Naive thymus-derived CD8-positive, alpha-beta T cell (primary cell): ENCODE data around the gene KIF3B. TPM values are rescaled to one million over a fixed set of nuclear protein-coding genes. Genes with fewer than 3 reads are reported as not detected.
"Not testable (repeated sequence)": the region's sequence is repeated elsewhere in the genome, so short reads cannot be mapped to it uniquely, and the experiment has no call there.

ENCODE experiments used
- ATAC-seq, 2 donors: fragments of 150-1000 bp; cut with Tn5 transposase in 1 of 2; sonication (Bioruptor Pico), chemical (Tn5 transposase) in 1 of 2; 1 replicate in 1 of 2; 2 replicates in 1 of 2; pipeline ENCODE4 v1.10.0; 2021; ENCODE audit warnings: mild to moderate bottlenecking in 2 of 2, moderate library complexity in 2 of 2
- POLR2A ChIA-PET: fragments of 350-600 bp; sonication (Branson Sonifier 250); formaldehyde crosslinking; loops from one replicate; lab custom pipeline; 2021; ENCODE audit warnings: antibody characterized with exemption; lab: Charles Lee
- DNase-seq, 10 donors: peaks; one replicate each; pipeline versions ENCODE4 v3.0.0 to v3.0.0-alpha.2; 2020 to 2022
- H3K27ac Mint-ChIP-seq, 10 donors: one replicate each; pipeline ENCODE4 v1.8.0; 2020 to 2022; ENCODE audit warnings: mild to moderate bottlenecking in 10 of 10, mixed read lengths in 10 of 10, moderate library complexity in 4 of 10, inconsistent platforms in 1 of 10
- H3K27me3 Mint-ChIP-seq, 5 donors: one replicate each; pipeline ENCODE4 v1.8.0; 2021 to 2022; ENCODE audit warnings: mixed read lengths in 5 of 5
- H3K36me3 Mint-ChIP-seq, 3 donors: one replicate each; pipeline ENCODE4 v1.8.0; 2020 to 2022; ENCODE audit warnings: mixed read lengths in 3 of 3, mild to moderate bottlenecking in 2 of 3, inconsistent platforms in 1 of 3
- H3K4me1 Mint-ChIP-seq, 4 donors: one replicate each; pipeline ENCODE4 v1.8.0; 2021 to 2022; ENCODE audit warnings: mixed read lengths in 4 of 4
- H3K4me3 Mint-ChIP-seq, 10 donors: one replicate each; pipeline ENCODE4 v1.8.0; 2020 to 2022; ENCODE audit warnings: mild to moderate bottlenecking in 10 of 10, mixed read lengths in 10 of 10, moderate library complexity in 6 of 10, inconsistent platforms in 1 of 10
- H3K9me3 Mint-ChIP-seq, 9 donors: one replicate each; pipeline ENCODE4 v1.8.0; 2020 to 2022; ENCODE audit warnings: mixed read lengths in 9 of 9, mild to moderate bottlenecking in 3 of 9, inconsistent platforms in 1 of 9, moderate library complexity in 1 of 9
- polyA plus RNA-seq, 3 donors: library from polyadenylated mRNA; unstranded; fragments of 300-500 nt; fragmentation: Illumina TruSeq; gene quantifications; one replicate each; pipeline ENCODE4 v1.2.3, GENCODE V29; 2021
- total RNA-seq, 8 experiments: library from RNA in 2 of 8; stranded (reverse) in 2 of 8; gene quantifications; one replicate each; pipeline ENCODE4 v1.2.3 and lab custom pipeline; 2021 to 2026

KIF3B gene
- total and polyA plus RNA-seq, 5 experiments from 2014 or later: 2.2 to 11.4 (median 3.2) TPM

DNA sequence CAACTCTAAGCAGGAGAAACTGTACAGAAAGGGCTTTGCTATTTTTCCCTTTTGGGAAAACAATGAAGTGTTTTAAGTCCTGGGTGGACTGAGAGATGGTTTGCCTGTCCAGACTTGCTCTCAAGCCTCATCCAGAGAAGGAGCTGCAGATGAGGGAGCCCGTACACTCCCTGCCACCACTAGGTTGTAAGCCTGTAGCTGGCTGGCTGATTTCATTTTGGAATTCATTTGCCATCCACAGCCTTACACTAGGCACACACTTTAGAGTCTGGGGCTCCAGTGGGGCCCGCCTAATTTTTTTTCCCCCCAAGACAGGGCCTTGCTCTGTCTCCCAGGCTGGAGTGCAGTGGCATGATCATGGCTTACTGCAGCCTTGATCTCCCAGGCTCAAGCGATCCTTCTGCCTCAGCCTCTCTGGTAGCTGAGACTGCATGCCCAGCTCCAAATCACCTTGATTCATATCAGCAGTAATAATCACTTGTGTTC lies 41.4 kb upstream of the KIF3B start:
- H3K4me1 Mint-ChIP-seq: peaks cover 14 to 25% (median 20%) of the 10 kb centered on the region in 4 donors
- POLR2A ChIA-PET: no interaction called here
- H3K36me3 Mint-ChIP-seq: peaks cover 0 to 41% (median 13%) of the 10 kb centered on the region in 3 donors
- H3K4me3 Mint-ChIP-seq: no peak overlapping the region
- ATAC-seq (no peak), DNase-seq (no peak)
- H3K27me3 Mint-ChIP-seq: no peaks in the 10 kb centered on the region
- peak overlapping the region in 1 of 10 donors; percentile 25 for H3K27ac Mint-ChIP-seq
- H3K9me3 Mint-ChIP-seq: no peaks in the 10 kb centered on the region

- H3K9me3 Mint-ChIP-seq: no peaks in the 10 kb centered on the region
- DNase-seq (no peak), ATAC-seq (no peak)
- H3K27ac Mint-ChIP-seq: no peak overlapping the region
- POLR2A ChIA-PET: no interaction called here
- peaks cover 0 to 38% (median 13%) of the 10 kb centered on the region in 3 donors for H3K36me3 Mint-ChIP-seq
- H3K4me3 Mint-ChIP-seq: no peak overlapping the region
- peaks cover 9 to 19% (median 13%) of the 10 kb centered on the region in 4 donors for H3K4me1 Mint-ChIP-seq
- no peaks in the 10 kb centered on the region for H3K27me3 Mint-ChIP-seq
These were observed 40.6 kb upstream of the KIF3B start for GRCh38 chr20:32236819-32237218.

- Mint-ChIP-seq H3K4me1 (peaks cover 5 to 13% (median 7%) of the 10 kb centered on the region in 4 donors), H3K27ac (peak overlapping the region in 2 of 10 donors; percentile 12 to 66), H3K36me3 (peaks cover 0 to 35% (median 13%) of the 10 kb centered on the region in 3 donors), H3K9me3 (no peaks in the 10 kb centered on the region), H3K27me3 (no peaks in the 10 kb centered on the region), H3K4me3 (no peak overlapping the region)
- ATAC-seq (no peak), DNase-seq (no peak)
- POLR2A ChIA-PET: no interaction called here
These were observed 40.0 kb upstream of the KIF3B start for GRCh38 chr20:32237419-32237818.

DNA sequence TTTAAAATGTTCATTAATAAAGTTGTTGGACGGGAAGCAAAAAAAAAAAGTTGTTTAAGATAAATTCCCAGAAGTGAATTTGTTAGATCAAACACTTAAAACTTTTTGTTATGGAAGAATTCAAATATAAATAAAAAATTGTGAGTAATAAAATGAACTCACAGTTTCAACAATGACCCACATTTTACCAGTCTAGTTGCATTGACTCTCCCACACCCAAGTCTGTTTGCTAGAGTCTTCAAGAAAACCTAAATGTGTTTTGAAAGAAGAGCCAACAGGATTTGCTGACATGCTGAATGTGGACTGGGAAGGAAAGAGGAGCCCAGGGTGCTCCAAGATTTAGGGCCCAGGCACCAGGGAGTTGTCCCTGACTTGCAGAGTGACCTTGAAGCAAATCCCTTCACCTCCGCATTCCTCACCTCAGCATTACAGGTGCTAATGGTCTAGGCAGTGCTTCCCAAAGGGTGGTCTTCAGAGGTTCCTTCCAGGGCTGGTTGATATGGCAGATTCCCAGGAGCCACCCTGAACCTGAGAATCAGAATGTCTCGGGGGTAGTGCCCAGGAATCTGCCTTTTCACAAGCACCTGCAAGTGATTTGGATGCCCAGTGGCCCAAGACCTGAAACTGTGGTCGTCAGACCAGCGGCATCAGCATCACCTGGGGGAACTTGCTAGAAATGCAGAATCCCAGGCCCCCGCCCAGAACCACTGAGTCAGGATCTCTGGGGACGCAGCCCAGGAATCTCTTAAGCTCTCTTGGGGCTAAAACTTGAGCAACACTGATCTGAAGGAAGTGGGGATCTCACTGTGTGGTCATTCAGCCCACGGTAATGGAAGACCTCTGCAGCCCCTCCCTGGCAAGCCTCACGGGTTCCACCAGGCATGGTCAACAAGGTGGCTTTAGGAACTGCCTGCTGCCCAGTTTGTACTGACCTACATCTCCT lies 38.7 kb upstream of the KIF3B start:
- Mint-ChIP-seq H3K4me1 (peaks cover 0 to 5% (median 0%) of the 10 kb centered on the region in 4 donors), H3K9me3 (no peaks in the 10 kb centered on the region), H3K27ac (peak overlapping the region in 1 of 10 donors; percentile 50), H3K36me3 (peaks cover 0 to 25% (median 10%) of the 10 kb centered on the region in 3 donors), H3K4me3 (no peak overlapping the region), H3K27me3 (no peaks in the 10 kb centered on the region)
- no peak for ATAC-seq
- no peak for DNase-seq
- POLR2A ChIA-PET: no interaction called here

- no peaks in the 10 kb centered on the region for H3K27me3 Mint-ChIP-seq
- no peak overlapping the region for H3K4me3 Mint-ChIP-seq
- peaks cover 0 to 3% (median 0%) of the 10 kb centered on the region in 4 donors for H3K4me1 Mint-ChIP-seq
- no peaks in the 10 kb centered on the region for H3K9me3 Mint-ChIP-seq
- POLR2A ChIA-PET: no interaction called here
- H3K27ac Mint-ChIP-seq: peak overlapping the region in 4 of 10 donors; percentile 5 to 82 (median 53)
- no peak for ATAC-seq
- no peak for DNase-seq
- H3K36me3 Mint-ChIP-seq: peaks cover 0 to 13% (median 6%) of the 10 kb centered on the region in 3 donors
These were observed 37.2 kb upstream of the KIF3B start for GRCh38 chr20:32240205-32240604.

DNA sequence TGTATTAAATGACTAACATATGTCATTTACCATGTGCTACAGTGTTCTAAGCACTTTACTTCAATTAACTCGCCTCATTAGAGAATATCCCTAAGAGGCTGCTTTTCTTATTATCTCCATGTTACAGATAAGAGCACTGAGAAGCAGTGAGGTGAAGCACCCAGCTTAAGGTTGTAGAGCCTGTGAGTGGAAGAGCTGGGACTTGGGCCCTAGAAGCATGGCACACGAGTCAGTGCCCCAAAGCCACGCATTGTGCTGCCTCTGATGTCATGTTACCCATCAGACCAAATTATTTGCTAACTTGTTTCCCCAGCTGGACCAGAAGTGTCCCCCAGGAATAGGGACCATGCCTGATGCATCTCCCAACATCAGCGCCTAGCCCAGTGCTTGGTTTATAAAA lies 35.6 kb upstream of the KIF3B start:
- POLR2A ChIA-PET: no interaction called here
- Mint-ChIP-seq H3K27me3 (no peaks in the 10 kb centered on the region), H3K4me1 (peaks cover 0 to 3% (median 1%) of the 10 kb centered on the region in 4 donors), H3K4me3 (no peak overlapping the region), H3K27ac (no peak overlapping the region), H3K36me3 (peaks cover 0 to 2% (median 0%) of the 10 kb centered on the region in 3 donors), H3K9me3 (no peaks in the 10 kb centered on the region)
- DNase-seq: no peak
- ATAC-seq: no peak

GRCh38 chr20:32244150-32244823 lies 33.2 kb upstream of the KIF3B start:
- Mint-ChIP-seq H3K4me3 (no peak overlapping the region), H3K27ac (peak overlapping the region in 5 of 10 donors; percentile 40 to 67 (median 41))

DNA sequence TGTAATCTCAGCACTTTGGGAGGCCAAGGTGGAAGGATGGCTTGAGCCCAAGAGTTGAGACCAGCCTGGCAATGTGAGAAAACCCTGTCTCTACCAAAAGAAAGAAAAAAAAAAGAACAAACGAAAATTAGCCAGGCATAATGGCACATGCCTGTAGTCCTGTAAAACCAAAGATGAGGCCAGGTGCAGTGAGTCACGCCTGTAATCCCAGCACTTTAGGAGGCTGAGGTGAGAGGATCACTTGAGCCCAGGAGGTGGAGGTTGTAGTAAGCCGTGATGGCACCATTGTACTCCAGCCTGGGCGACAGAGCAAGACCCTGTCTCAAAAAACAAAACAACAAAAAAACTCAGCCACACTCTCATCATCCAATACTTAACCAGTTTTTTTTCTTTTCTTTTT lies 32.5 kb upstream of the KIF3B start:
- H3K36me3 Mint-ChIP-seq: no peaks in the 10 kb centered on the region
- H3K27me3 Mint-ChIP-seq: no peaks in the 10 kb centered on the region
- H3K27ac Mint-ChIP-seq: peak overlapping the region in 2 of 10 donors; percentile 28 to 41
- H3K9me3 Mint-ChIP-seq: no peaks in the 10 kb centered on the region
- DNase-seq (no peak), ATAC-seq (no peak)
- POLR2A ChIA-PET: no interaction called here
- H3K4me3 Mint-ChIP-seq: no peak overlapping the region
- peaks cover 0 to 14% (median 9%) of the 10 kb centered on the region in 4 donors for H3K4me1 Mint-ChIP-seq

More at GRCh38 chr20:32244150-32244823, 33.2 kb upstream of the KIF3B start:
- DNase-seq: no peak
- ATAC-seq: no peak
- POLR2A ChIA-PET: no interaction called here
- Mint-ChIP-seq H3K27me3 (no peaks in the 10 kb centered on the region), H3K4me1 (peaks cover 0 to 8% (median 6%) of the 10 kb centered on the region in 4 donors), H3K9me3 (no peaks in the 10 kb centered on the region), H3K36me3 (no peaks in the 10 kb centered on the region)

DNA sequence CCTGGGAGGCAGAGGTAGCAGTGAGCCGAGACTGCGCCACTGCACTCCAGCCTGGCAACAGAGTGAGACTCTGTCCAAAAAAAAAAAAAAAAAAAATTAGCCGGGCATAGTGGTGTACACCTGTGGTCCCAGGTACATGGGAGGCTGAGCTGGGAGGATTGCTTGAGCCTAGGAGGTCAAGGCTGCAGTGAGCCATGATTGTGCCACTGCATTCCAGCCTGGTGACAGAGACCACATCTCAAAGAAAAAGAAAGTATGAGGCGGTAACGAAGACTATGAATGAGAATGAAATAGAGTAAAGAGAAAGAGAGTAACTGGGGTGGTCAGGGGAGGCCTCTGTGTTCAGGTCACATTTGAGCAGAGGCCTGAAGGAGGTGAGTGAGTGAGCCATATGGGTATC lies 31.2 kb upstream of the KIF3B start:
- H3K4me3 Mint-ChIP-seq, H3K9me3 Mint-ChIP-seq, ATAC-seq, DNase-seq, H3K36me3 Mint-ChIP-seq, POLR2A ChIA-PET, H3K27me3 Mint-ChIP-seq: not testable (repeated sequence)
- peaks cover 0 to 20% (median 12%) of the 10 kb centered on the region in 4 donors for H3K4me1 Mint-ChIP-seq
- peak overlapping the region in 6 of 10 donors; percentile 10 to 81 (median 49) for H3K27ac Mint-ChIP-seq

DNA sequence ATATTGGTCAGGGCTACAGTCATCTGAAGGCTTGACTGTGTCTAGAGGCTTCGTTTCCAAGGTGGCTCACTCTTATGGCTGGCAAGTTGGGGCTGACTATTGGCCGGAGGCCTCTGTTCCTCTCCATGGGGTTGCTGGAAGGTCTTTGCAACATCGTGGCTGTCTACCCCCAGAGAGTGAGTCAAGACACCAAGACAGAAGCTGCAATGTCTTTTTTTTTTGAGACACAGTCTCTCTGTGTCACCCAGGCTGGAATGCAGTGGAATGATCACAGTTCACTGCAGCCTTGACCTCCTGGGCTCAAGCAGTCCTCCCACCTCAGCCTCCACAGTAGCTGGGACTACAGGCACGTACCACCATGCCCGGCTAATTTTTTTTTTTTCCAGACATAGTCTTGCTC lies 29.4 kb upstream of the KIF3B start:
- no peak overlapping the region for H3K4me3 Mint-ChIP-seq
- peaks cover 11 to 35% (median 28%) of the 10 kb centered on the region in 4 donors for H3K4me1 Mint-ChIP-seq
- H3K9me3 Mint-ChIP-seq: peaks cover 0 to 2% (median 0%) of the 10 kb centered on the region in 9 donors
- H3K36me3 Mint-ChIP-seq: peaks cover 0 to 4% (median 0%) of the 10 kb centered on the region in 3 donors
- POLR2A ChIA-PET: interaction anchor here (0.6 to 0.7 kb wide), 3 partner anchors 37 to 412 kb away, joined by 3 to 4 read pairs (median 3); no protein-coding TSS in a partner anchor
- no peak for ATAC-seq
- no peaks in the 10 kb centered on the region for H3K27me3 Mint-ChIP-seq
- no peak for DNase-seq
- H3K27ac Mint-ChIP-seq: peak overlapping the region in 1 of 10 donors; percentile 66

- POLR2A ChIA-PET: interaction anchor here (0.6 kb wide), 2 partner anchors 9 to 12 kb away, joined by 3 read pairs; no protein-coding TSS in a partner anchor
- DNase-seq (peak in 9 of 10 donors; percentile 12 to 89 (median 65)), ATAC-seq (peak; percentile 88 to 97)
- peaks cover 0 to 4% (median 3%) of the 10 kb centered on the region in 3 donors for H3K36me3 Mint-ChIP-seq
- peaks cover 0 to 3% (median 0%) of the 10 kb centered on the region in 9 donors for H3K9me3 Mint-ChIP-seq
- peak overlapping the region in 9 of 10 donors; percentile 53 to 97 (median 89) for H3K27ac Mint-ChIP-seq
- peaks cover 11 to 39% (median 28%) of the 10 kb centered on the region in 4 donors for H3K4me1 Mint-ChIP-seq
- H3K4me3 Mint-ChIP-seq: peak overlapping the region; percentile 11 to 75 (median 51)
- H3K27me3 Mint-ChIP-seq: no peaks in the 10 kb centered on the region
These were observed 28.3 kb upstream of the KIF3B start for GRCh38 chr20:32249030-32249738.

DNA sequence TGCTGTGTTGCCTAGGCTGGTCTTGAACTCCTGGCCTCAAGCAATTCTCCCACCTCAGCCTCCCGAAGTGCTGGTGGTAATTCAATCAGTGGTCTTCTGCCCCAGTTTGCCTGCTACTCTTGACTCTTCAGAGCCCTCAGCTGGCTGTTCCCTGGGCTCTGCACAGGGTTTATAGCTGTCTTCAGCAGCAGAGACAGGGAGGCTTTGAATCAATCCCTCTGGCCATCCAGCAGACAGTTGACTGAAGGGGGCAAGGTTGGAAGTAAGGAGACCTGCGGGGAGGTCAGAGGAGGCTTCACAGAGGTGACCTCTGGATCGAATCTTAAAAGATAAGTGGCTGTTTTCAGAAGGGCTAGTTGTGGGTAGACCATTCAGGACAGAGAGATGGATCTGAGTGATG lies 26.0 kb upstream of the KIF3B start:
- H3K36me3 Mint-ChIP-seq: peaks cover 0 to 4% (median 3%) of the 10 kb centered on the region in 3 donors
- peaks cover 11 to 36% (median 29%) of the 10 kb centered on the region in 4 donors for H3K4me1 Mint-ChIP-seq
- H3K27me3 Mint-ChIP-seq: no peaks in the 10 kb centered on the region
- peaks cover 0 to 3% (median 0%) of the 10 kb centered on the region in 9 donors for H3K9me3 Mint-ChIP-seq
- POLR2A ChIA-PET: interaction anchor here (0.7 kb wide), 1 partner anchor 46 kb away, joined by 6 read pairs; no protein-coding TSS in a partner anchor
- peak overlapping the region in 9 of 10 donors; percentile 9 to 93 (median 85) for H3K27ac Mint-ChIP-seq
- no peak for ATAC-seq
- H3K4me3 Mint-ChIP-seq: peak overlapping the region in 5 of 10 donors; percentile 9 to 61 (median 34)
- no peak for DNase-seq
